ENCODE results near the gene KCTD10. TPM values are rescaled to one million over a fixed set of nuclear protein-coding genes. Genes with fewer than 3 reads are reported as not detected.

KCTD10 gene
- total RNA-seq, 1 donor from 2014 or later: 80.4 TPM

GRCh38 chr12:109523071-109523470 is 46.0 kb upstream of the KCTD10 start:
- DNase-seq (ENCODE audit: low spot score): no peak
- no peak for TF ChIP-seq CTCF (IDR thresholded peaks at IDR 0.05)
- H3K4me3 Mint-ChIP-seq (ENCODE audit: unreplicated experiment): no peak overlapping the region
- H3K27ac Mint-ChIP-seq (ENCODE audit: unreplicated experiment): no peak overlapping the region
- H3K4me1 Mint-ChIP-seq (ENCODE audit: low read depth): peaks cover 15% of the 10 kb centered on the region
- no peaks in the 10 kb centered on the region for H3K9me3 Mint-ChIP-seq (ENCODE audit: low read depth)
- H3K27me3 Mint-ChIP-seq (ENCODE audit: low read depth): no peaks in the 10 kb centered on the region
- peaks cover 28% of the 10 kb centered on the region for H3K36me3 Mint-ChIP-seq (ENCODE audit: low read depth)

GRCh38 chr12:109521831-109522230 is 44.7 kb upstream of the KCTD10 start:
- TF ChIP-seq CTCF (IDR thresholded peaks at IDR 0.05): no peak
- peaks cover 15% of the 10 kb centered on the region for H3K4me1 Mint-ChIP-seq (ENCODE audit: low read depth)
- H3K9me3 Mint-ChIP-seq (ENCODE audit: low read depth): no peaks in the 10 kb centered on the region
- H3K4me3 Mint-ChIP-seq (ENCODE audit: unreplicated experiment): no peak overlapping the region
- no peak for DNase-seq (ENCODE audit: low spot score)
- no peak overlapping the region for H3K27ac Mint-ChIP-seq (ENCODE audit: unreplicated experiment)
- peaks cover 31% of the 10 kb centered on the region for H3K36me3 Mint-ChIP-seq (ENCODE audit: low read depth)
- H3K27me3 Mint-ChIP-seq (ENCODE audit: low read depth): no peaks in the 10 kb centered on the region

GRCh38 chr12:109519787-109520186 is 42.7 kb upstream of the KCTD10 start:
- H3K27ac Mint-ChIP-seq (ENCODE audit: unreplicated experiment): no peak overlapping the region
- H3K4me3 Mint-ChIP-seq (ENCODE audit: unreplicated experiment): no peak overlapping the region
- TF ChIP-seq CTCF (IDR thresholded peaks at IDR 0.05): no peak
- H3K36me3 Mint-ChIP-seq (ENCODE audit: low read depth): peaks cover 26% of the 10 kb centered on the region
- DNase-seq (ENCODE audit: low spot score): no peak
- no peaks in the 10 kb centered on the region for H3K27me3 Mint-ChIP-seq (ENCODE audit: low read depth)
- no peaks in the 10 kb centered on the region for H3K9me3 Mint-ChIP-seq (ENCODE audit: low read depth)
- H3K4me1 Mint-ChIP-seq (ENCODE audit: low read depth): peaks cover 15% of the 10 kb centered on the region

- Mint-ChIP-seq H3K4me3 (ENCODE audit: unreplicated experiment) (no peak overlapping the region), H3K27me3 (ENCODE audit: low read depth) (no peaks in the 10 kb centered on the region), H3K36me3 (ENCODE audit: low read depth) (peaks cover 30% of the 10 kb centered on the region), H3K27ac (ENCODE audit: unreplicated experiment) (peak overlapping the region; percentile 84), H3K4me1 (ENCODE audit: low read depth) (peaks cover 15% of the 10 kb centered on the region), H3K9me3 (ENCODE audit: low read depth) (no peaks in the 10 kb centered on the region)
- no peak for DNase-seq (ENCODE audit: low spot score)
- TF ChIP-seq CTCF (IDR thresholded peaks at IDR 0.05): peak; percentile 92
These were observed 41.9 kb upstream of the KCTD10 start for GRCh38 chr12:109518820-109519665.

- peaks cover 32% of the 10 kb centered on the region for H3K36me3 Mint-ChIP-seq (ENCODE audit: low read depth)
- no peak overlapping the region for H3K4me3 Mint-ChIP-seq (ENCODE audit: unreplicated experiment)
- peaks cover 15% of the 10 kb centered on the region for H3K4me1 Mint-ChIP-seq (ENCODE audit: low read depth)
These were observed 40.5 kb upstream of the KCTD10 start for GRCh38 chr12:109517619-109518018.

More at GRCh38 chr12:109517619-109518018, 40.5 kb upstream of the KCTD10 start:
- no peak for TF ChIP-seq CTCF (IDR thresholded peaks at IDR 0.05)
- Mint-ChIP-seq H3K27ac (ENCODE audit: unreplicated experiment) (no peak overlapping the region), H3K27me3 (ENCODE audit: low read depth) (no peaks in the 10 kb centered on the region), H3K9me3 (ENCODE audit: low read depth) (no peaks in the 10 kb centered on the region)
- no peak for DNase-seq (ENCODE audit: low spot score)
